Measurements from ENCODE around the gene OR1L6. TPM values are rescaled to one million over a fixed set of nuclear protein-coding genes. Genes with fewer than 3 reads are reported as not detected.

OR1L6 gene, protein sequence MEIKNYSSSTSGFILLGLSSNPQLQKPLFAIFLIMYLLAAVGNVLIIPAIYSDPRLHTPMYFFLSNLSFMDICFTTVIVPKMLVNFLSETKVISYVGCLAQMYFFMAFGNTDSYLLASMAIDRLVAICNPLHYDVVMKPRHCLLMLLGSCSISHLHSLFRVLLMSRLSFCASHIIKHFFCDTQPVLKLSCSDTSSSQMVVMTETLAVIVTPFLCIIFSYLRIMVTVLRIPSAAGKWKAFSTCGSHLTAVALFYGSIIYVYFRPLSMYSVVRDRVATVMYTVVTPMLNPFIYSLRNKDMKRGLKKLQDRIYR
- not detected for polyA plus RNA-seq (ENCODE audit: insufficient read length in 3 of 3)
- long read RNA-seq, donor 1: 0 reads
- long read RNA-seq, donor 2: 0 reads
- long read RNA-seq, donor 3: 0 reads
- long read RNA-seq, donor 4: 0 reads
- long read RNA-seq, donor 5: 0 reads
- long read RNA-seq, donor 6: 0 reads
- long read RNA-seq, donor 7: 0 reads
- long read RNA-seq, donor 8: 0 reads
- long read RNA-seq, donor 9: 0 reads
- long read RNA-seq, donor 10: 0 reads
- long read RNA-seq, donor 11: 0 reads
- long read RNA-seq, donor 12: 0 reads
- long read RNA-seq, donor 13: 0 reads
- long read RNA-seq, donor 14: 0 reads
- long read RNA-seq, donor 15: 0 reads
- long read RNA-seq, donor 16: 0 reads

DNA sequence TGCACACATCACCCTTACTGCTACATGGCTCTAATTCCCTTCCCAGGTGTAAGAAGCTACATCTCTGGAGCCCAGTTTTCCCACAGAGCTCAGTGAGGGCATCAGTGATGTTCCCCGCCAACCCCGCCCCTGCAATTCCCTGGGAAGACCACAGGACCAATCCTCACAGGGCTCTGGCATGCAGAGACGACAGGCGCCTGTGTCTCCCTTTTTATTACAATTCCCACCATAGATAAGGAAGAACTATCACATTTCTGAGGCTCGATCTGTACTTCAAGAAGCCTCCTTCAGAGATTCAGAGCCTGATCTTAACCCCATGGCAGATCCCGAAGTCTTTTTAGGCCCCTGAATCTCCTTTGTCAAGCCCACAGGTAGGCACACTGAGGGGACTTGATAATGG lies at the start of gene OR1L6:
Gene OR1L6 (plus strand): TSS at position 301 of the 400 bp plus-strand sequence. CDS start 7,545 bp downstream, outside the sequence.
- DNase-seq (ENCODE audit: extremely low read depth in 1 of 11, low read depth in 9 of 11, low spot score in 4 of 11): no peak

- no peak for DNase-seq (ENCODE audit: extremely low read depth in 1 of 11, low read depth in 9 of 11, low spot score in 4 of 11)
These were observed 46.4 kb upstream of the OR1L6 start for GRCh38 chr9:122695696-122696095.

DNA sequence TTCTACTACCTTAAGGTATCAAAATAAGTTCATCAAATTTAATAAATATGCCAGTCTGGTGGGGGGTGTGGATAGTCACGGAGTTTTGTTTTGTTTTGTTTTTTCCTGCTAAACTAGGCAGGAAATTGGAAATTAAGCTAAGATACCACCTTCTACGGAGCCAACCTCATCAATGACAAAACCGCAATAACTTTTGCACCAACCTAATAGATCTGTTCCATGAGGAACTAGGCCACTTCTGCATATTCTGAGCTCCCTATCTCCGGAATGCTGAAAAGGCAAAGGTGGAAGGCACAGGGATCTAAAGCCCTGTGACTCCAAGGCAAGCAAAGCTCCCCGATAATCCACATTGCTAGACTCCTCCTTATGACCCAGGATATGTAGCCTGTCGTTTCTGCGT lies 24.1 kb upstream of the OR1L6 start:
- no peak for DNase-seq (ENCODE audit: extremely low read depth in 1 of 11, low read depth in 9 of 11, low spot score in 4 of 11)

- DNase-seq (ENCODE audit: extremely low read depth in 1 of 11, low read depth in 9 of 11, low spot score in 4 of 11): no peak
These were observed 22.9 kb upstream of the OR1L6 start for GRCh38 chr9:122719218-122719617.

- DNase-seq (ENCODE audit: extremely low read depth in 1 of 11, low read depth in 9 of 11, low spot score in 4 of 11): no peak
These were observed 18.4 kb upstream of the OR1L6 start, which contains the start of gene OR1L4 for GRCh38 chr9:122723690-122724089. Gene OR1L4, plus strand, starts transcription at chr9:122723990. Its CDS starts 0 bp downstream, at chr9:122723990.

DNA sequence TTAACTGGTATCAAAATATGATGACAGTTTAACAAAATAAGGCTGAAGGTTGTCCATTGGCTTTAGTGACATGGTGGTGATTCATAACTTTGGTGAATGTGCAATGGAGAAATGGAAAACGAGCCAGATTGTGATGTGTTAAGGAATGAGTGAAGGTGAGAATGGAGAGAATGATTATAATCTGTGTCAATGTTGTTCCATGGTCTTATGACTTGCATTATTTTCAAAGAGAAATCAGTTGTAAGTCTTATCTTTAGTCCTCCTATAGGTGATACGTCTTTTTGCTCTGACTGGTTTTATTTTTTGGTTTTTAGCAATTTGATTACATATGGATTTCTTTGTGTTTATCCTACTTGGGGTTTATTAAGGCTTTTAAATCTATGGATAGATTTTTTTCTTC lies 12.7 kb downstream of the OR1L6 start:
- DNase-seq (ENCODE audit: extremely low read depth in 1 of 11, low read depth in 9 of 11, low spot score in 4 of 11): no peak

DNA sequence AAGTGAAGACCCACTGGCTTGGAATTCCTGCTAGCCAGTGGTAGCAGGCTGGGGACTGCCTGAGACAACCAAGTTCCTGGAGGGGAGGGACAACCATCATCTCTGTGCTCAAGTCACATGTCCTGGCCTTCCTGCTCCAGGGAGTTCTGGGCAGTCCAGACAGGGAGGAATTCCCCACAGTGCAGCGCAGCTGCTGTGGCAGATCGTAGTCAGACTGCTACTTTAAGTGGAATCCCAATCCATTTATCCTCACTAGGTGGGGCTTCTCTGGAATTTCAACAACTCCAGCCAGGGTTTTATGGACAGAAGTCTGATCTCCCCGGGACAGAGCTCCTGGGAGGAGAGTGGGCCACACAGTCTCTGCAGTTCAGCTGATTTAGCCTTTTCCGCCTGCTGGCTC lies 25.7 kb downstream of the OR1L6 start:
- DNase-seq (ENCODE audit: extremely low read depth in 1 of 11, low read depth in 9 of 11, low spot score in 4 of 11): no peak

DNA sequence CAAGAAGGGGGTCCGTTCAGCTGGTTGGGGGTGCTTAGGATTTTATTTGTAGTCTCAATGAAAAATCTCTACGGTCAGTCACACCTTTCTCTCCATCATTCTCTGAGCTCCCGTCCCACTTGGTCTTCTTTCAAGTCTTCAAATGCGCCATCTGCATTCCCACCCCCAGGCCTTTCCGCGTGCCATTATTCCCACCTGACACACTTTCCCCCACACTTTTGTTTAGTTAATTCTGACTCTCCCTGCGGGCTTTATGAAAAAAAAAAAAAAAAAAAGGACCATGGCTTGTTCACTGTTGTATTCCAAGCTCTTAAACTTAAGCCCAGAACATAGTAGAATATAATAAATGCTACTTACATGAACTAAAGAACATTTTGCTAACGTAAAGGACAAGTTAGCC lies 34.9 kb downstream of the OR1L6 start:
- DNase-seq (ENCODE audit: extremely low read depth in 1 of 11, low read depth in 9 of 11, low spot score in 4 of 11): no peak

- no peak for DNase-seq (ENCODE audit: extremely low read depth in 1 of 11, low read depth in 9 of 11, low spot score in 4 of 11)
These were observed 36.0 kb downstream of the OR1L6 start for GRCh38 chr9:122777935-122778627.

DNA sequence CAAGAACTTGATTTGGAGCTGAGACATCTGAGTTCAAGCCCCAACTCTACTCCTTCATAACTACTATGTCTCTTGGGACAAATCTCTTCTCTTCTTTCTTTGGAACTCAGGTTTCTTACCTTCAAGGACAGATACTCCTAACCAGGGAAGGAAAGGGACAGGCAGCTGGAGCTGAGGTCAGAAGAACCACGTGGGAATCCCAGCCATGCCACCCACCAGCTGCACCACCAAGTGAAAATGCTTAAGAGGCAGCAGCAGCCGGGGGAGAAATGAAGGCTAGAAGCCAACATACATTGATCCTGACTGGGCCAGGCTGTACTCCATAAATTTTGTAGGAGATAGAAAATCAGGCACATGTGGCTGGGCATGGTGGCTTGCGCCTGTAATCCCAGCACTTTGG lies 37.1 kb downstream of the OR1L6 start:
- DNase-seq (ENCODE audit: extremely low read depth in 1 of 11, low read depth in 9 of 11, low spot score in 4 of 11): no peak

DNA sequence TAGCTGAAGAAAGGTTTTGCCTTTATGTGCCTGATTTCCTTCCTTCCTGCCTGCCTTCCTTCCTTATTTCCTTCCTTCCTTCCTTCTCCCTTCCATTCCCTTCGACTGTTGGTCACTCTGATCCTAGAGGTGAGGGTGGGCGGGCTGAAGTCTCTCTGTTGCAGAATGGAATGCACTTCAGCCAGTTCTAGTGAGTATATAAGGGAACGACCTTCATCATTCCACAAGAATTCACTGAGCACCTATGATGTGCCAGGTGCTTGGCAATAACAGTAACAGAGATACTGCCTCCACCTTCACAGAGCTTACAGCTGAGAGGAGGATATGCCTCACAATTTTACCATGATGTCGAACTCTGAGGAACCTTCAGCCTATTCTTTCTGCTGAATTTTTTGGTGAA lies 37.9 kb downstream of the OR1L6 start:
- DNase-seq (ENCODE audit: extremely low read depth in 1 of 11, low read depth in 9 of 11, low spot score in 4 of 11): no peak

DNA sequence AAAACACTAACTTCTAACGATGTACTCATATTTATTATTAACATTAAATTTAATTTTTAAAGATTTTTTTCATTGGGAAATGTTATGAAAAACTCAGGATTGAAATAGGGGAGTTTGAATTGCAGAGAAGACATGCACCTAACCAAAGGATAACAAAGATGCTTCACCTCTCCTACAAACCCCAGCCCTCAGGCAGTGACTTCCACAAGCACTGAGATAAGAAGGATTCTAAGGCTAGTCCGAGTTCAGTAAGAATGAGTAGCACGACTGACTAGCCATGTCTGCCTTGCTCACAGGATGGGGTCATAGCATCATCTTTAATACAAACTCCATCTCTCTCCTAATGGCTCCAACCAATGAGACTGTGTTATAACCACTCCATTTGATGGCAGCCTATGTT lies 39.6 kb downstream of the OR1L6 start:
- no peak for DNase-seq (ENCODE audit: extremely low read depth in 1 of 11, low read depth in 9 of 11, low spot score in 4 of 11)

DNA sequence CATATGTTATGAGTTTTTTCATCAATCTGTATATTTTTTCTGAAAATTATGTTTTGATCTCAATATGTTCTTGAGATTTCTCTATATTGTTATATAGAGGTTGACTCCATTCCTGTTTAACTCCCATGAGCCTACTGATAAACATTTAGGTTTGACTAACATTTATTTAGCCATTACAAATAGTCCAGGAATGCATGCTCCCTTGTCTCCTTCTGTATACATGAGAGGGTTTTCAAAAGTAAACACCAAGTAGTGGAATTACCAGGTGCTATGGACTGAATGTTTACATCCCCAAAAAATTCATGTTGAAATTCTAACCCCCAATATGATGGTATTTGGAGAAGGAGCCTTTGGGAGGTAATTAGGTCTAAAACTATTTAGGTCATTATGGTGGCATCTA lies 43.2 kb downstream of the OR1L6 start:
- DNase-seq (ENCODE audit: extremely low read depth in 1 of 11, low read depth in 9 of 11, low spot score in 4 of 11): no peak

- no peak for DNase-seq (ENCODE audit: extremely low read depth in 1 of 11, low read depth in 9 of 11, low spot score in 4 of 11)
These were observed 44.2 kb downstream of the OR1L6 start for GRCh38 chr9:122786338-122786737.

DNA sequence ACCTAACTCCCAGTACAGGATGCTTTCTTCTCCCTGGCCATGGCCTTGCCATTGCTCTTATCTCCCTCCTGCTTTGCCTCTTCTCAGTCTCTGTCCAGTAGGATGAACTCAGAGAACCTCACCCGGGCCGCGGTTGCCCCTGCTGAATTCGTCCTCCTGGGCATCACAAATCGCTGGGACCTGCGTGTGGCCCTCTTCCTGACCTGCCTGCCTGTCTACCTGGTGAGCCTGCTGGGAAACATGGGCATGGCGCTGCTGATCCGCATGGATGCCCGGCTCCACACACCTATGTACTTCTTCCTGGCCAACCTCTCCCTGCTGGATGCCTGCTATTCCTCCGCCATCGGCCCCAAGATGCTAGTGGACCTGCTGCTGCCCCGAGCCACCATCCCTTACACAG lies 46.7 kb downstream of the OR1L6 start, which contains the start of gene OR5C1:
Gene OR5C1 (plus strand): TSS at position 103 of the 400 bp plus-strand sequence. CDS start 0 bp downstream, at position 103.
- no peak for DNase-seq (ENCODE audit: extremely low read depth in 1 of 11, low read depth in 9 of 11, low spot score in 4 of 11)

GRCh38 chr9:122789256-122790046 lies 47.3 kb downstream of the OR1L6 start:
- DNase-seq (ENCODE audit: extremely low read depth in 1 of 11, low read depth in 9 of 11, low spot score in 4 of 11): no peak

- no peak for DNase-seq (ENCODE audit: extremely low read depth in 1 of 11, low read depth in 9 of 11, low spot score in 4 of 11)
These were observed 50.0 kb downstream of the OR1L6 start for GRCh38 chr9:122791872-122792669.

DNA sequence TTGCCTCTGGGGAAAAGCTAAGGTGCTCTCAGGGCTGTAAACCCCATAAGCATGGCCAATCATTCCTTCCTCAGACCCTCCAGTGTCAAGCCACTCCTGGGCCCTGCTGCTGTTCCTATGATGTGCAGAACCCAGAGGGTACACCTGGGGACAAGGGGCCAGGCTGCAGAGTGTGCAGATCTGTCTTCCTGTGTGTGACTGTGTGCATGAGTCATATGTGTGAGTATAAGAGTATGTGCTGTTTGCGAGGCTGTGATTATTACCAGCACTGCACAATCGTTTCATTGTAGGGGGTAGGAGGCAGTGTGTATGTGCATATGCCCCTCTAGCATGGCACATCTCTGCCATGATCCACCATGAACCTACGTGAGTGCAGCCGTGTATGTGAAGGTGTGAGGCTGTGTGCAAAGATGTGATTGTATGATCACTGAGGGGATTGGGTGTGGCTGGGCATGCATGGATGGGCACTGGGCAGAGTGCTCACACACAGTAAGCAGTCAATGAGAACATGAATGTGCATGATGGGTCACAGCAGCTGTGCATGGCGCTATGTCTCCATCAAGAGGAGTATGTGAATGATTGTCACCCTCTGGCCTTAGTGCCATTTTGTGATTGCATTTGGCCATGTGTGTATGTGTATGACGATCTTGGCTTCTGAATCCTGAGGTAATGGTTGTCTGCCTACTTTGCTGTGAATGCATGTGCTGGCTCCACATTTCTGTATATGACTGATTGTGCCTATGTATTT lies 55.4 kb downstream of the OR1L6 start:
- DNase-seq (ENCODE audit: extremely low read depth in 1 of 11, low read depth in 9 of 11, low spot score in 4 of 11): no peak
